PC-3 (cell line): ENCODE results near the gene PRICKLE1.

Experiments
- EZH2phosphoT487 ChIP-seq: fragments of 300-600 bp; sonication (generic); IDR thresholded peaks from 2 replicates; pipeline ENCODE4 v1.6.1; 2018; ENCODE audit warnings: mild to moderate bottlenecking, antibody characterized with exemption, low read length, borderline replicate concordance
- TF ChIP-seq, protein P1 (sequence below): fragments of 300-600 bp; sonication (generic); conservative IDR thresholded peaks from 2 replicates; pipeline ENCODE4 v1.5.1; 2017; ENCODE audit warnings: antibody characterized with exemption, low read depth, mild to moderate bottlenecking, low read length

DNA sequence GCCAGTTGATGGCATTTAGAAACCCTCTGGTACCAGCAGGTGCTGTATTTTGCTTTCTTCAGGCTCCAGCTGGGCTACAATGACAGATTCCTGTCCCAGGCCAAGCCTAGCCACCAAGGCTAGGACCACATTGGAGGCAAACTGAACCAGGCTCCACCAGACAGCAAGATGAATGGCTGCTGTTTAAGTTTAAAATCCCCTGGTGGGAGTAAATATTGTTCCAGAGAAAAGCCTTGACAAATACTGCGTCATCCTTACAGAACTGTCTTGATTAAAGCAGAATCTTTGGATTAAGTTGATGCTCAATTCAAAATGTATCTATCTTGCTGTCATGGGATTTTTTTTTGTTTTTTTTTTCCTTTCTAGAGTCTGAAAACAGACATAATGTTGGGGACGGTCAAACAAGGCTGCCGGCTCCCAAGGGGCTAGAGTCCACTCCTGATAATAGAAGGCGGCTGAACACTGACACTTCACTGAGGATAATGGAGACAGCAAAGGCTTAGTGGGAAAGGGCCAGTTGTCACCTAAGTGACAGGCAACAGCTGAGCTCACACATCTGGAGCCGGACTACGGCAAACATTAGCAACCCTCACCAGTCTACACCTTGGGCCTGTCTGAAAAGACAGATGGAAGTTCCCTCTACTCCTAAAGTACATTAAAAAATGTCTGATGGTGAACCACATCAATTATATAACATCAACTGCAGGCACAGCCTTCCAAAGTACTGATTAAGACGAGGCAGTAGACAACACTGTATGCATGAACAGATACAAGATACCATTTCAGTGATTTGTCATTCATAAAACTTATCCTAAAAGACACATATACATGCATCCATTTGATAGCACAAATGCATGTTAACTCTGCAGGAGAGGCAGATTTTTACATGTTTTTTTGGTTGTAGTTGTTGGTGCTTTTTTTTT, 1.7 kb downstream of the PRICKLE1 start:
- TF ChIP-seq, protein P1, sequence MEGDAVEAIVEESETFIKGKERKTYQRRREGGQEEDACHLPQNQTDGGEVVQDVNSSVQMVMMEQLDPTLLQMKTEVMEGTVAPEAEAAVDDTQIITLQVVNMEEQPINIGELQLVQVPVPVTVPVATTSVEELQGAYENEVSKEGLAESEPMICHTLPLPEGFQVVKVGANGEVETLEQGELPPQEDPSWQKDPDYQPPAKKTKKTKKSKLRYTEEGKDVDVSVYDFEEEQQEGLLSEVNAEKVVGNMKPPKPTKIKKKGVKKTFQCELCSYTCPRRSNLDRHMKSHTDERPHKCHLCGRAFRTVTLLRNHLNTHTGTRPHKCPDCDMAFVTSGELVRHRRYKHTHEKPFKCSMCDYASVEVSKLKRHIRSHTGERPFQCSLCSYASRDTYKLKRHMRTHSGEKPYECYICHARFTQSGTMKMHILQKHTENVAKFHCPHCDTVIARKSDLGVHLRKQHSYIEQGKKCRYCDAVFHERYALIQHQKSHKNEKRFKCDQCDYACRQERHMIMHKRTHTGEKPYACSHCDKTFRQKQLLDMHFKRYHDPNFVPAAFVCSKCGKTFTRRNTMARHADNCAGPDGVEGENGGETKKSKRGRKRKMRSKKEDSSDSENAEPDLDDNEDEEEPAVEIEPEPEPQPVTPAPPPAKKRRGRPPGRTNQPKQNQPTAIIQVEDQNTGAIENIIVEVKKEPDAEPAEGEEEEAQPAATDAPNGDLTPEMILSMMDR: no peak
- TF ChIP-seq EZH2phosphoT487: no peak
